Breast epithelium (tissue), 4 donors: ENCODE measurements around the gene SAC3D1. TPM values are rescaled to one million over a fixed set of nuclear protein-coding genes. Genes with fewer than 3 reads are reported as not detected.

Experiments
- DNase-seq, 2 donors: peaks; one replicate each; pipeline ENCODE4 v3.0.0-alpha.2; 2019; ENCODE audit warnings: low spot score in 2 of 2
- H3K27ac ChIP-seq, 2 donors: fragments of 200-600 bp; sonication (generic) in 1 of 2; one replicate each; pipeline ENCODE4 v1.5.1; 2016 to 2019; ENCODE audit warnings: mild to moderate bottlenecking in 1 of 2
- H3K27me3 ChIP-seq, 2 donors: fragments of 200-600 bp; sonication (generic) in 1 of 2; one replicate each; pipeline versions ENCODE4 v1.5.1 to v1.6.0; 2017 to 2019; ENCODE audit warnings: control low read depth in 1 of 2, mild to moderate bottlenecking in 1 of 2
- H3K36me3 ChIP-seq: fragments of 200-600 bp; one replicate; pipeline ENCODE4 v1.5.1; 2019
- H3K4me1 ChIP-seq, 2 donors: fragments of 200-600 bp; sonication (generic); one replicate each; pipeline ENCODE4 v1.5.1; 2016 to 2019; ENCODE audit warnings: control low read depth in 1 of 2
- H3K4me3 ChIP-seq, 3 donors: fragments of 200-600 bp; sonication (generic); 1 replicate in 2 of 3; 2 replicates in 1 of 3; pipeline ENCODE4 v1.5.1; 2016 to 2019; ENCODE audit warnings: mild to moderate bottlenecking in 3 of 3, moderate library complexity in 2 of 3
- H3K9me3 ChIP-seq, 2 donors: fragments of 200-600 bp; sonication (generic) in 1 of 2; one replicate each; pipeline ENCODE4 v1.5.1; 2016 to 2019; ENCODE audit warnings: control low read depth in 1 of 2
- POLR2A ChIP-seq: fragments of 450-650 bp; IDR thresholded peaks from one replicate; pipeline ENCODE4 v1.6.1; 2016; ENCODE audit warnings: antibody characterized with exemption, mild to moderate bottlenecking, moderate library complexity
- POLR2AphosphoS5 ChIP-seq, 3 donors: sonication (generic); formaldehyde crosslinking; IDR thresholded peaks; one replicate each; pipeline ENCODE4 v1.6.1; 2017; ENCODE audit warnings: antibody characterized with exemption in 3 of 3
- intact Hi-C: fragments of 100-400 bp; cut with DNase I; formaldehyde crosslinking; loops from one replicate; pipeline ENCODE4 v1.15.1; 2023; ENCODE audit warnings: low total_unique reads
- total RNA-seq, 3 donors: library from RNA; depleted of rRNA; stranded (reverse); fragments of >200 nt; gene quantifications; one replicate each; pipeline ENCODE4 v1.1.0, GENCODE V29; 2016
- TF ChIP-seq, protein P1 (sequence below), 3 donors: fragments of 450-650 bp; IDR thresholded peaks; one replicate each; pipeline ENCODE4 v1.5.1; 2016 to 2017; ENCODE audit warnings: antibody characterized with exemption in 3 of 3, mild to moderate bottlenecking in 3 of 3, moderate library complexity in 3 of 3

Gene SAC3D1
- total RNA-seq, 3 donors from 2014 or later = 7.5 to 9.2 (median 7.5) TPM

- intact Hi-C loops = no loop called here
- no peaks in the 10 kb centered on the region for H3K27me3 ChIP-seq
- H3K9me3 ChIP-seq = no peaks in the 10 kb centered on the region
- H3K4me3 ChIP-seq = no peak overlapping the region
- no peaks in the 10 kb centered on the region for H3K4me1 ChIP-seq
- no peak overlapping the region for H3K27ac ChIP-seq
- DNase-seq = no peak
- peaks cover 7% of the 10 kb centered on the region for H3K36me3 ChIP-seq
- TF ChIP-seq POLR2A (no peak), POLR2AphosphoS5 (IDR thresholded peaks at IDR 0.05) (no peak)
- TF ChIP-seq, protein P1, sequence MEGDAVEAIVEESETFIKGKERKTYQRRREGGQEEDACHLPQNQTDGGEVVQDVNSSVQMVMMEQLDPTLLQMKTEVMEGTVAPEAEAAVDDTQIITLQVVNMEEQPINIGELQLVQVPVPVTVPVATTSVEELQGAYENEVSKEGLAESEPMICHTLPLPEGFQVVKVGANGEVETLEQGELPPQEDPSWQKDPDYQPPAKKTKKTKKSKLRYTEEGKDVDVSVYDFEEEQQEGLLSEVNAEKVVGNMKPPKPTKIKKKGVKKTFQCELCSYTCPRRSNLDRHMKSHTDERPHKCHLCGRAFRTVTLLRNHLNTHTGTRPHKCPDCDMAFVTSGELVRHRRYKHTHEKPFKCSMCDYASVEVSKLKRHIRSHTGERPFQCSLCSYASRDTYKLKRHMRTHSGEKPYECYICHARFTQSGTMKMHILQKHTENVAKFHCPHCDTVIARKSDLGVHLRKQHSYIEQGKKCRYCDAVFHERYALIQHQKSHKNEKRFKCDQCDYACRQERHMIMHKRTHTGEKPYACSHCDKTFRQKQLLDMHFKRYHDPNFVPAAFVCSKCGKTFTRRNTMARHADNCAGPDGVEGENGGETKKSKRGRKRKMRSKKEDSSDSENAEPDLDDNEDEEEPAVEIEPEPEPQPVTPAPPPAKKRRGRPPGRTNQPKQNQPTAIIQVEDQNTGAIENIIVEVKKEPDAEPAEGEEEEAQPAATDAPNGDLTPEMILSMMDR (IDR thresholded peaks at IDR 0.05) = no peak
Measured at GRCh38 chr11:65086809-65087208, 45.8 kb downstream of the SAC3D1 start.

DNA sequence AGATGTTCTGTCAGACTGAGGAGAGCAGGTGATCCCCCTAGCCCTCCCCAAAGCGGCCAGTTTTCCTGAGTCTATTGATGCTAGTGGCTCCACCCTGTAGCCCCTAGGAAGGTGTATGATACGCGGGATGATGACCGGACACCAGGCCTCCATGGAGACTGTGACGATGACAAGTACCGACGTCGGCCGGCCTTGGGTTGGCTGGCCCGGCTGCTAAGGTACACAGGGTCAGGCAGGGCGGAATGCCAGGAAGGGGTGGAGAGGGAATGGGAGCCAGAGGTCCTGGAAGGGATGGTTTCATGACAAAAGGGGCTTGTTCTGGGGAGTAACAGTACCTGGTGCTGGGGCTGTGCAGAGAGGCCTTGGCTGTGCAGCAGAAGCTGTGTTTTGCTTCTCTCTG, 46.2 kb downstream of the SAC3D1 start:
- intact Hi-C loops = no loop called here
- Histone ChIP-seq H3K27ac (no peak overlapping the region), H3K4me1 (no peaks in the 10 kb centered on the region), H3K36me3 (peaks cover 7% of the 10 kb centered on the region), H3K27me3 (no peaks in the 10 kb centered on the region), H3K9me3 (no peaks in the 10 kb centered on the region), H3K4me3 (no peak overlapping the region)
- no peak for TF ChIP-seq POLR2A
- no peak for DNase-seq

DNA sequence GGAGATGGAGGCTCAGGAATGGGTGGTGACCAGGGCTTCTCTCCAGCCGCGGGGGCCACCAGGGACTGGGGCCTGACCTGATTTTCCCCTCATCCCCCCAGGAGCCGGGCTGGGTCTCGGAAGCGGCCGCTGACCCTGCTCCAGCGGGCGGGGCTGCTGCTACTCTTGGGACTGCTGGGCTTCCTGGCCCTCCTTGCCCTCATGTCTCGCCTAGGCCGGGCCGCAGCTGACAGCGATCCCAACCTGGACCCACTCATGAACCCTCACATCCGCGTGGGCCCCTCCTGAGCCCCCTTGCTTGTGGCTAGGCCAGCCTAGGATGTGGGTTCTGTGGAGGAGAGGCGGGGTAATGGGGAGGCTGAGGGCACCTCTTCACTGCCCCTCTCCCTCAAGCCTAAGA, 46.8 kb downstream of the SAC3D1 start:
- Histone ChIP-seq H3K27ac (no peak overlapping the region), H3K27me3 (no peaks in the 10 kb centered on the region), H3K4me3 (no peak overlapping the region), H3K4me1 (no peaks in the 10 kb centered on the region), H3K9me3 (no peaks in the 10 kb centered on the region), H3K36me3 (peaks cover 7% of the 10 kb centered on the region)
- TF ChIP-seq, protein P1 (IDR thresholded peaks at IDR 0.05) = no peak
- TF ChIP-seq POLR2A (no peak), POLR2AphosphoS5 (IDR thresholded peaks at IDR 0.05) (no peak)
- no peak for DNase-seq
- intact Hi-C loops = no loop called here

GRCh38 chr11:65089621-65090020, 48.6 kb downstream of the SAC3D1 start:
- Histone ChIP-seq H3K27me3 (no peaks in the 10 kb centered on the region), H3K4me3 (no peak overlapping the region), H3K4me1 (no peaks in the 10 kb centered on the region), H3K9me3 (no peaks in the 10 kb centered on the region), H3K36me3 (peaks cover 7% of the 10 kb centered on the region), H3K27ac (no peak overlapping the region)
- TF ChIP-seq, protein P1 (IDR thresholded peaks at IDR 0.05) = no peak
- TF ChIP-seq POLR2A (no peak), POLR2AphosphoS5 (IDR thresholded peaks at IDR 0.05) (no peak)
- DNase-seq = no peak
- intact Hi-C loops = no loop called here

DNA sequence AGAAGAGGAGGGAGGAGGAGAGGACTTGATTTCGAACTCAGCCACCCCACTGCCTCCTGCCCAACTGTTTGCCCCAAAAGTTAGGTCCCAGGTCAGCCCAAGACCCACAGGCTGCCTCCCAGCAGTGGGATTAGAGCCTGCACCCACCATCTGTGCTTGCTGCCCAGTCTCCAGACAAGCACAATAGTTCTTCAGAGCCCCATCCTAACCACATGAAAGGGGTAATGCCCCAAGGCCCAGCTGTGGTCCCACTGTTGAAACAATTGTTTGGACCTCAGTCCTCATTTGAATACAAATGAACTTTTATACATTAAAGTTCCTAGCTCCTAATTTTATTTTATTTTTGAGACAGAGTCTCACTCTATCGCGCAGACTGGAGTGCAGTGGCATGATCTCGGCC, 49.6 kb downstream of the SAC3D1 start:
- intact Hi-C loops = no loop called here
- no peaks in the 10 kb centered on the region for H3K9me3 ChIP-seq
- no peak for DNase-seq
- H3K27ac ChIP-seq = no peak overlapping the region
- H3K27me3 ChIP-seq = no peaks in the 10 kb centered on the region
- no peak for TF ChIP-seq POLR2AphosphoS5 (IDR thresholded peaks at IDR 0.05)
- no peak for TF ChIP-seq POLR2A
- TF ChIP-seq, protein P1 (IDR thresholded peaks at IDR 0.05) = no peak
- H3K36me3 ChIP-seq = peaks cover 7% of the 10 kb centered on the region
- no peaks in the 10 kb centered on the region for H3K4me1 ChIP-seq
- no peak overlapping the region for H3K4me3 ChIP-seq

Other genes starting within 250 kb of the SAC3D1 start
- gene MAP4K2, start 238.0 kb upstream of the SAC3D1 start, total RNA-seq = 10 to 100 TPM in 2 of 3 donors, 1 to 10 TPM in 1; 7.7 to 16.1 (median 14.0) TPM
- gene MEN1, start 230.7 kb upstream of the SAC3D1 start, total RNA-seq = 10 to 100 TPM; 11.4 to 19.0 (median 14.8) TPM
- 10 to 100 TPM in 1 of 3 donors, 1 to 10 TPM in 1, not detected in 1; 5.9 to 14.9 TPM for gene CDC42BPG, start 196.6 kb upstream of the SAC3D1 start, total RNA-seq
- gene EHD1, start 162.6 kb upstream of the SAC3D1 start, total RNA-seq = 10 to 100 TPM; 26.9 to 45.4 (median 31.2) TPM
- 10 to 100 TPM; 20.0 to 22.1 (median 21.2) TPM for gene ATG2A, start 124.0 kb upstream of the SAC3D1 start, total RNA-seq
- gene PPP2R5B, start 116.5 kb upstream of the SAC3D1 start, total RNA-seq = 10 to 100 TPM; 12.8 to 14.0 (median 13.8) TPM
- gene GPHA2, start 105.3 kb upstream of the SAC3D1 start, total RNA-seq = not detected
- gene MAJIN, start 69.1 kb upstream of the SAC3D1 start, total RNA-seq = not detected
- gene BATF2, start 44.2 kb upstream of the SAC3D1 start, total RNA-seq = 1 to 10 TPM in 1 of 3 donors, under 1 TPM in 2; 0.33 to 1.5 (median 0.64) TPM
- gene ARL2, start 27.1 kb upstream of the SAC3D1 start, total RNA-seq = 100 to 1,000 TPM in 2 of 3 donors, 10 to 100 TPM in 1; 99.8 to 193 (median 154) TPM
- 10 to 100 TPM; 17.0 to 22.7 (median 17.1) TPM for gene SNX15, start 13.8 kb upstream of the SAC3D1 start, total RNA-seq
- 10 to 100 TPM; 15.5 to 28.8 (median 19.2) TPM for gene NAALADL1, start 17.3 kb downstream of the SAC3D1 start, total RNA-seq
- 1 to 10 TPM in 1 of 3 donors, under 1 TPM in 2; 0.96 to 1.2 (median 0.98) TPM for gene CDCA5, start 42.8 kb downstream of the SAC3D1 start, total RNA-seq
- gene ZFPL1, start 43.0 kb downstream of the SAC3D1 start, total RNA-seq = 10 to 100 TPM; 33.8 to 44.1 (median 44.0) TPM
- gene VPS51, start 55.0 kb downstream of the SAC3D1 start, total RNA-seq = 100 to 1,000 TPM; 166 to 317 (median 218) TPM
- gene TM7SF2, start 70.7 kb downstream of the SAC3D1 start, total RNA-seq = 100 to 1,000 TPM in 1 of 3 donors, 10 to 100 TPM in 2; 38.8 to 189 (median 44.2) TPM
- 10 to 100 TPM; 14.6 to 23.3 (median 20.3) TPM for gene ZNHIT2, start 76.5 kb downstream of the SAC3D1 start, total RNA-seq
- gene FAU, start 80.9 kb downstream of the SAC3D1 start, total RNA-seq = 1,000 to 10,000 TPM in 1 of 3 donors, 100 to 1,000 TPM in 2; 786 to 1,230 (median 855) TPM
- 10 to 100 TPM; 66.2 to 92.6 (median 72.8) TPM for gene MRPL49, start 81.1 kb downstream of the SAC3D1 start, total RNA-seq
- gene SYVN1, start 93.3 kb downstream of the SAC3D1 start, total RNA-seq = 10 to 100 TPM; 25.8 to 31.7 (median 27.2) TPM
- gene SPDYC, start 129.0 kb downstream of the SAC3D1 start, total RNA-seq = not detected
- gene CAPN1, start 140.7 kb downstream of the SAC3D1 start, total RNA-seq = 100 to 1,000 TPM; 112 to 167 (median 140) TPM
- gene POLA2, start 220.8 kb downstream of the SAC3D1 start, total RNA-seq = 10 to 100 TPM in 2 of 3 donors, 1 to 10 TPM in 1; 6.4 to 17.9 (median 13.8) TPM